SK-N-DZ (cell line): ENCODE data around the gene DNAH9.

Experiments used
- DNase-seq: peaks from one replicate; pipeline ENCODE4 v3.0.0-alpha.2; 2015; ENCODE audit warnings: low spot score

The DNAH9 gene

DNA sequence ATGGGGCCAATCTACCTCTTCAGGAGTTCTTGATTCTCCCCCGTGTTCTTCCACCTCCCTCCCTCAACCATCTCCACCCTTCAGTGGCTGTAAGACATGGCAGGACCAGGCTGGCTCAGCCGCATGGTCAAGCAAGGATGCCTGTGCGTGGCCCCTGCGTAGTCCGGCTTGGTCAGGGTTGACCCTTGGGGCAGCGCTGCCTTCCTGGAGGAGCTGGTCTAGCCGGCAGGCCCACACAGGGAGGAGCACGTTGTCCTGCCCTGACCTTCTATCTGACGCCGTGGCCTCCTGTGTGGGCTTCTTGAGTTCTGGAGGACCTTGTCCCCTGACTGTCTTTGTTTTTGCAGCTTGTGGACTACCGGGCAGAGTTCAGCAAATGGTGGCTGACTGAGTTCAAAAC, 169.8 kb downstream of the DNAH9 start:
- DNase-seq, result no peak

DNA sequence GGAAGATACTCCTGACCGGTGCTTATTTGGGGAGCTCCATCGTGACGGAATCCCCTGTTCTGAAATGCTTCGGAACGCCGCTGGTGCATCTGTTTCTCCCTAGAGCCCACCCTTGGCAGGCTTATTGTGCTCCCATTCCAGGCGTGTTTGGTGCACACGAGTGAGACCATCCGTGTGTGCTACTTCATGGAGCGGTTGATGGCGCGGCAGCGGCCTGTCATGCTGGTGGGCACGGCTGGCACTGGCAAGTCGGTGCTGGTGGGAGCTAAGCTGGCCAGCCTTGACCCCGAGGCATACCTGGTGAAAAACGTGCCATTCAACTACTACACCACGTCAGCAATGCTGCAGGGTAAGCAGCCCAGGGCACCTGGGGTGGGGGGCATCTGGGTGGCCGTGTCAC, 170.7 kb downstream of the DNAH9 start:
- DNase-seq, result no peak

DNA sequence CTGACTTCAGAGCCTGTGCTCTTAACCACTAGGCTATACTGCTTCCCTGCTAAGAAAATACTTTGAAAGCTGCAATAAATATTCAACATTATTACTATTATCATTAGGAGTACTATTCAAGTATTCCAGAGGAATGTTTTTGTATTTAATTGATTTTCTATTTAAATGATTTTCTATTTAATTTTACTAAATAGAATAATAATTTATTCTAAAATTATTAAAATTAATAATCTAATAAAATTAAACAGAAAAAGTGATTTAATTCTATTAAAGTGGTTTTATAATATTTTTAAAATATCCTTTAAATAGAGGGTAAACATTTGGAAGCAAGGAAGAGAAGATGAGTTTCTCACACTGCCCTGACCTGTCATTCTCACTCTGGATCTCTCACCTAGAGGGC, 173.8 kb downstream of the DNAH9 start:
- no peak for DNase-seq

- no peak for DNase-seq
Measured at GRCh38 chr17:11779892-11780291, 181.6 kb downstream of the DNAH9 start.

DNA sequence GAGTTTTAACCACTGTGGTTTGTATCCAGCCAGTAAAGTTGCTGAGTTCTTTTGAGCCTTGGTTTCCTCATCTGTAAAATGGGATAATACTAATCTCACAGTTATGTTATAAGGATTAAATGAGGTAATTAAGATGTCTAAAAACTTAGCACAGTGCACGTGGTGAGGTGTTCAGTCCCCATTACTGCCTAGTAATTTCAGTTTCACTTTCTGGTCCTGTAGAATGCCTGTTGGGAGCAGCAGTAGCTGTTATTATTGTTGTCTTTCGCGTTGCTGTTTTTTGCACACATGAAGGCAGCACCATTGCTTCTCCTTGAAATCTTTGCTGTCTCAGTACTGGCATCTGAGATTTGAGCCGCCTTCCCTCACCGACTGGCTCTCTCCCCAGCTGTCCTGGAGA, 182.4 kb downstream of the DNAH9 start:
- no peak for DNase-seq

GRCh38 chr17:11786711-11787438, 188.6 kb downstream of the DNAH9 start:
- DNase-seq, result no peak

GRCh38 chr17:11795906-11796305, 197.6 kb downstream of the DNAH9 start:
- no peak for DNase-seq

DNA sequence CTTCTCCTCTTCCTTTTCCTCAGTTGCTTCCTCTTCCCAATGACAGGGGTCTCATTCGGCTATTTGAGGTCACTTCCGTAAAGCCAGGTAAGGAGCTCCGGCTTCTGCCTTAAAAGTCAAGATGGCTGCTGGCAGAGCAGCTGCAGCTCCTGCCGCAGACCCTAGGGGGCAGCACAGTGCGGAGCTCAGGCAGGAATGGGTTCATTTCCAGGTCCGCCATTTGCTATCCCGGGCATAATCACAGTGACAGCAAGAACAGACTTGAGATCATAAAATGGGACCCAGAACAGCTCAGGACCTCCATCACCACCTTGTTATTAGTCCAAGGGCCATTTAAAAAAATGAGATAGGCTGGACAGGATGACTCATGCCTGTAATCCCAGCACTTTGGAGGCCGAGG, 199.5 kb downstream of the DNAH9 start:
- DNase-seq, result no peak

DNA sequence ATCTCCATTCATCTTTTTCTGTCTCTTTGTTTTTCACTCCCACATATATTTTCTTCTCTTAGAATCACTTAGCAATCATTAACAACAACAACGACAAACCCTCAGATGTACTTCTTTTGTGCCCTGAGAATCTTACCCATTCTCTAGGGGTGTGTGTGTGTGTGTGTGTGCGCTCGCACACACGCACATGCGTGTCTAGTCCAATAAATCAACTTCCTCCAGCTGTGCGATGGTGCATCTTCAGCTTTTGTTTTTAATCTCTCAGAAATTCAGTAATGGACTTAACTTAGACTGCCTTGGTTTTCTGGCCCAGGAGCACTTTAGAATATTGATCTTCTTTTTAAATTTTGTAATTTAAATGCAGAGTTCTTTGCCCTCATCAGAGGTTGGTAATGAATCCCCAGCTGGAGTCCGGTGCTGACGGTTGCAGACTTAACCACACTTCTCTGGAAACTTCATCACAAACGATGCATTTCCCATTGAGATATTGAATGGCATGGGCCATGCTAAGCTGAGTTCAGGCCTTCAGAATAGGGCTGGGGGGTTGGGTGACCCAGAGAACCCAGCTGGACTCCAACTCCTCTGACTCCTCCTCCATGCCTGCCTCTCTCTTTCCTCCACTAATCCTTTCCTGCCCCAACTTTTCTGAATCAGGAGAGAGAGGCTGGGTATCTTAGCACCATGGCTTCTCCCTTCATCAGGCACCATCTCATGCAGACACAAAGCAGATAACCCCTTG, 205.1 kb downstream of the DNAH9 start:
- no peak for DNase-seq

DNA sequence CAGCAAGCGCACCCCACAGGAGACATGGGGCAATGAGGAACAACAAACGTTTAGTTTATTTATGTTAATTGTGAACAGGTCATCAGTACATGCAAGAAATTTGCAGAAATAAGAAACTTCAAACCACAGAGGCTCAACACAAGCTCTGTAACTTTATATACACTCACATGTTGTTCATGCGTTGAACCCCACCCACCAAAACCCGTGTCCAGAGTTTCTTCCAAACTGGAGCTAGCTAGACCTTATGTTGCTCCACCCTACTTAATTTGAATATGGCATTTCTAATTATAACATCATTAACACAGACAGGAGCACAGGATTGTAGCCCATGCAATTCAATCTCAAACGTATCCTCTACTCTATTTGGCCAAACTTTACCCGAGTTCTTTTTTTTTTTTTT, 206.9 kb downstream of the DNAH9 start:
- no peak for DNase-seq

GRCh38 chr17:11805952-11806351, 207.7 kb downstream of the DNAH9 start:
- no peak for DNase-seq

GRCh38 chr17:11807606-11808005, 209.3 kb downstream of the DNAH9 start:
- peak; percentile 72 for DNase-seq

GRCh38 chr17:11813278-11813677, 215.0 kb downstream of the DNAH9 start:
- no peak for DNase-seq

DNA sequence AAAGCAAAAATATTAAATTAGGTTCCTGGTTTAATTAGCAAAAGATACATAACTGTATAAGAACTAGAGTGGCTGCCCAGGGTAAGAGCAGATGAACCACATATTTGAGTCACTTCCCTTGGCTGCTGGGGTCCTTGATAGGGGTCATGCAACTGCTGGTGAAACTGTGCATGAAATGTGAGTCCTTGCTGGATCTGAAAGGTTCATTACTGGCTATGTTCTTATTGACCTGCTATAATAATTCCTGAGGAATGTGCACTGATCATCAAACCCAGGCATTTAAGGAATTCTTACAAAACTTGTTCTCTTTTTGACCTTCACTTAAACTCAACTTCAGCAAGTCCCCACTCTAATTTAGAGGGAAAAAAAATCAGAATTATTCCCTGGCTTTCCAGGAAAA, 215.6 kb downstream of the DNAH9 start:
- no peak for DNase-seq

DNA sequence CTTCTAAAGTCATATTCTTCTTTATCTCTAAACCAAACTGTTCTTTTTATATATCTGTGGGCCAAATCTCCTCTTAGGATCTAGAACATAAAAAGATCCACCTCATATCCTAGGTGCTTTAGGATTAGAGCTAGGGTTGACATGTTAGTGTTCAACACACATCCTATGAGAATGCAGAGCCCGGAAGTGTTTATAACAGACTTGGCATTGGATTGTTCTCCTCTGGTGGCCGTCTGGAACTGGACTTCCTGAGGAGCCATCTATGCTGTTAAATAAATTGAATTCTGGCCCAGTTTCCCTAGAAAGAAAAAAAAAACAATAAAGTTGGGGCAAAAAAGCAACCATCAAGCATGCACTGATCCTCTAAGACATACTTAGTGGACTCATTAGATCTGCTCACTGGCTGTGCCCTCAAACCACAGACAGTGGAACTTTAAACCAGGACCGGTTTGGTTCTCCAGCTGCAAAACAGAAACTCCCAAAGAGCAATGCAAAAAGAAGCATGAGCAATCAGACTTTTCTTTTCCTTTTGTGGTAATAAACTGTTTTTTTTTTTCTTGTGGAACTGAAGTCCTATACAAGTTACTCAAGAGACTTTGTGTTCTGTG, 216.5 kb downstream of the DNAH9 start:
- DNase-seq, result no peak

DNA sequence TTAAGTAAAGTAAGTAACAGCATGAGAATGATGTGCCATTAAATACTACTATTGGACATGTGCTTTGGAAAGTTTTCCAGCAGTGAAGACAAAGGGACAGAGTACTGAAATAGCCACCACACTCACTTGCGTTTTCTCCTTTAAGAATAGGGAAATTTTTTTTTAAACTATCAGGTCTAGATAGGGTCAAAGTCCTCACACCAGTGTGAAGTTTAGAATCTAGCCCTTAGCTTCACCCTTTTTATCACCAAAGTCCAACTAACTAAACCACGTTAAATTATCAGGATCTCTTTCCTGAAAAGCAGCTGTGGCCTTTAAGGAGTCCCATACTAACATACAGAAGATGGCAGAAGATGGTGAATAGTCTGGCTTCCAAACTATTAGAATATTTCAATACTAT, 218.1 kb downstream of the DNAH9 start:
- no peak for DNase-seq

DNA sequence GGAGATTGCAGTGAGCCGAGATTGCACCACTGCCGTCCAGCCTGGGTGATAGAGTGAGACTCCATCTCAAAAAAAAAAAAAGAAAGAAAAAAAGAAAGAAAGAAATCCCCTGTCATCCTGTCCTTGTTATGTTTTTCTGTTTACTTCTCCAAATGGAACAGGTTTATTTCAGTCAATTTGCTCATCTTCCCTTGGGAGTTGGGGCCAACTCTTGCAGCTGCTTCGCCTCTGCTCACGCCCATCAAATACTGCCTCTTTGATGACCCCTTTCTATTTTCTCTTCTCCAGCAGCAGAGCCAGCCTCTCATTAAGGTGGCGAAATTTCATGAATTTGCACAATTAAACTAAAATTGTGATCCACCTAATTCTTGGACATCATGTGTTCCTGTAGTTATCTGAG, 225.6 kb downstream of the DNAH9 start:
- DNase-seq, result no peak

DNA sequence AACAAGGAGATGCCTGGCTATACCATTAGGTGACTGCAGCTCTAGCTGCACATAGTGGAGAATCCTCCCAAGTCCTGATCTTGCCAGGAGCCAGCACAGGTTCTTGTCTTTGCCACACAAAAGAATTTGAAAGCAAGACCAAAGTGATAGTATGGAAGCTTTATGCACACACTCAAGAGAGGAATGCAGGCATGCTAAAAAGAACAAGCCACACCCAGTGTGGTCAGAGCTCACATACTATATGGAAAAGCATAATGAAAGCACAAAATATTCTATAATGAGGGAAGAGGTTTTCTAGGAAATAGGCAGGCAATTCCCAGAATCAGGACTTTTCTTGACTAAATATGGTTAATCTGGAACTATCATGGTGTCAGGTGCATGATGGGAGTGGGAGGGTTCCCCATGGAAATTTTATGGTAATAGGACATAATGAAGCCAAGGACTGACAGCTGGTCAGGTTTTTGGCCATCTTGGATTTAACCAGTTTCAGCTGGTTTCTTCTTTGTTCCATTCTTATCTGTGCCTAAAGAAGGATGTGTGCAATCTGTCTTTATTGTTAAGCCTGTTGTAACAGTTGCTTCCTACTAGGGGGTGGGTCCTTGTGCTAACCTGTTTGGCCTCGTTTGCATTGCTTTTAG, 227.4 kb downstream of the DNAH9 start:
- no peak for DNase-seq

- DNase-seq, result no peak
Measured at GRCh38 chr17:11832401-11833137, 234.3 kb downstream of the DNAH9 start.

- DNase-seq, result no peak
Measured at GRCh38 chr17:11836508-11836907, 238.2 kb downstream of the DNAH9 start.

- DNase-seq, result no peak
Measured at GRCh38 chr17:11840052-11840451, 241.8 kb downstream of the DNAH9 start.

DNA sequence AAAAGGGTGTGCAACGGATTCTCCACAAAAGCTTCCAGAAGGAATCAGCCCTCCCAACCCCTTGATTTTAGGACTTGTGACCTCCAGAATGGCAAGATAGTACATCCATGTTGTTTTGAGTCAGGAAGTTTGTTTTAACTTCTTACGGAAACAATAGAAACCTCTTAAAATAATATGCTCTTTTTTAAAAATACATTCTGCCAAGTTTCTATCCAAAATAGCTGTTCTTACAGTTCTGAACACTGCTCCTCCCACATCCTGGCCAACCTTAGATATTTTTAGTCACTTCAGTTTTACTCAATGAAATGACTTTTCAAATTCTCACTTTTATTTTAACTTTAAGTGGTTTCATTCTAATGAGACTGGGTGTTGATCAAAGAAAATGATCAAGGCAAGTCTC, 242.6 kb downstream of the DNAH9 start:
- no peak for DNase-seq
